ENCODE measurements around the gene SLC34A1. TPM values are rescaled to one million over a fixed set of nuclear protein-coding genes. Genes with fewer than 3 reads are reported as not detected.
A peak's percentile ranks its signal among the peaks of the same experiment; 100 is the strongest.

Gene SLC34A1
- total and polyA plus RNA-seq, 4 donors = 0.23 to 1.0 (median 0.47) TPM

DNA sequence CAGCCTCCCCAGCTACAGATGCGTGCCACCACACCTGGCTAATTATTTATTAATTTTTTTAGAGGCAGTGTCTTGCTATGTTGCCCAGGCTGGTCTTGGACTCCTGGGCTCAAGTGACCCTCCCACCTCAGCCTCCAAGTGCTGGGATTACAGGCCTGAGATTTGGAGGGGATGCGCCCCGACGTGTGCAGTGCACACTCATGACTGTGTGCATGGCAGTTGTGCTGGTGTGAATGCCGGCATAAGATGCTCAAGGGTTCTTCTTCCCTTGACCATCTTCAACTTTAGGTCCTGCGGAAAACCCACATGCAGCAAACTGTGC is 3.5 kb upstream of the SLC34A1 start:
- no peak overlapping the region for H3K27ac ChIP-seq (ENCODE audit: low read depth in 1 of 2, low read length in 2 of 2)
- no peak for DNase-seq (ENCODE audit: low spot score)
- peaks cover 14 to 46% (median 27%) of the 10 kb centered on the region in 4 donors for H3K4me1 ChIP-seq (ENCODE audit: control insufficient read depth in 4 of 4, insufficient read depth in 4 of 4, low read length in 3 of 4)
- no peak for TF ChIP-seq TAF1 (conservative IDR thresholded peaks at IDR 0.05)
- TF ChIP-seq RAD21 (IDR thresholded peaks at IDR 0.05) = no peak
- TF ChIP-seq, protein P1, sequence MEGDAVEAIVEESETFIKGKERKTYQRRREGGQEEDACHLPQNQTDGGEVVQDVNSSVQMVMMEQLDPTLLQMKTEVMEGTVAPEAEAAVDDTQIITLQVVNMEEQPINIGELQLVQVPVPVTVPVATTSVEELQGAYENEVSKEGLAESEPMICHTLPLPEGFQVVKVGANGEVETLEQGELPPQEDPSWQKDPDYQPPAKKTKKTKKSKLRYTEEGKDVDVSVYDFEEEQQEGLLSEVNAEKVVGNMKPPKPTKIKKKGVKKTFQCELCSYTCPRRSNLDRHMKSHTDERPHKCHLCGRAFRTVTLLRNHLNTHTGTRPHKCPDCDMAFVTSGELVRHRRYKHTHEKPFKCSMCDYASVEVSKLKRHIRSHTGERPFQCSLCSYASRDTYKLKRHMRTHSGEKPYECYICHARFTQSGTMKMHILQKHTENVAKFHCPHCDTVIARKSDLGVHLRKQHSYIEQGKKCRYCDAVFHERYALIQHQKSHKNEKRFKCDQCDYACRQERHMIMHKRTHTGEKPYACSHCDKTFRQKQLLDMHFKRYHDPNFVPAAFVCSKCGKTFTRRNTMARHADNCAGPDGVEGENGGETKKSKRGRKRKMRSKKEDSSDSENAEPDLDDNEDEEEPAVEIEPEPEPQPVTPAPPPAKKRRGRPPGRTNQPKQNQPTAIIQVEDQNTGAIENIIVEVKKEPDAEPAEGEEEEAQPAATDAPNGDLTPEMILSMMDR (IDR thresholded peaks at IDR 0.05; ENCODE audit: low read depth, low read length, missing input control) = no peak
- TF ChIP-seq, protein P2, sequence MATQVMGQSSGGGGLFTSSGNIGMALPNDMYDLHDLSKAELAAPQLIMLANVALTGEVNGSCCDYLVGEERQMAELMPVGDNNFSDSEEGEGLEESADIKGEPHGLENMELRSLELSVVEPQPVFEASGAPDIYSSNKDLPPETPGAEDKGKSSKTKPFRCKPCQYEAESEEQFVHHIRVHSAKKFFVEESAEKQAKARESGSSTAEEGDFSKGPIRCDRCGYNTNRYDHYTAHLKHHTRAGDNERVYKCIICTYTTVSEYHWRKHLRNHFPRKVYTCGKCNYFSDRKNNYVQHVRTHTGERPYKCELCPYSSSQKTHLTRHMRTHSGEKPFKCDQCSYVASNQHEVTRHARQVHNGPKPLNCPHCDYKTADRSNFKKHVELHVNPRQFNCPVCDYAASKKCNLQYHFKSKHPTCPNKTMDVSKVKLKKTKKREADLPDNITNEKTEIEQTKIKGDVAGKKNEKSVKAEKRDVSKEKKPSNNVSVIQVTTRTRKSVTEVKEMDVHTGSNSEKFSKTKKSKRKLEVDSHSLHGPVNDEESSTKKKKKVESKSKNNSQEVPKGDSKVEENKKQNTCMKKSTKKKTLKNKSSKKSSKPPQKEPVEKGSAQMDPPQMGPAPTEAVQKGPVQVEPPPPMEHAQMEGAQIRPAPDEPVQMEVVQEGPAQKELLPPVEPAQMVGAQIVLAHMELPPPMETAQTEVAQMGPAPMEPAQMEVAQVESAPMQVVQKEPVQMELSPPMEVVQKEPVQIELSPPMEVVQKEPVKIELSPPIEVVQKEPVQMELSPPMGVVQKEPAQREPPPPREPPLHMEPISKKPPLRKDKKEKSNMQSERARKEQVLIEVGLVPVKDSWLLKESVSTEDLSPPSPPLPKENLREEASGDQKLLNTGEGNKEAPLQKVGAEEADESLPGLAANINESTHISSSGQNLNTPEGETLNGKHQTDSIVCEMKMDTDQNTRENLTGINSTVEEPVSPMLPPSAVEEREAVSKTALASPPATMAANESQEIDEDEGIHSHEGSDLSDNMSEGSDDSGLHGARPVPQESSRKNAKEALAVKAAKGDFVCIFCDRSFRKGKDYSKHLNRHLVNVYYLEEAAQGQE (IDR thresholded peaks at IDR 0.05) = no peak
- TF ChIP-seq HNF4G (IDR thresholded peaks at IDR 0.05) = no peak
- no peak for TF ChIP-seq GABPA (IDR thresholded peaks at IDR 0.05 in 1 of 2, conservative IDR thresholded peaks at IDR 0.05 in 1 of 2)
- no peak for TF ChIP-seq SP1 (IDR thresholded peaks at IDR 0.05)
- TF ChIP-seq HNF4A (conservative IDR thresholded peaks at IDR 0.05) = no peak
- no peak for TF ChIP-seq NR2F2 (IDR thresholded peaks at IDR 0.05)
- no peak for TF ChIP-seq FOXA2 (IDR thresholded peaks at IDR 0.05)
- TF ChIP-seq, protein P3, sequence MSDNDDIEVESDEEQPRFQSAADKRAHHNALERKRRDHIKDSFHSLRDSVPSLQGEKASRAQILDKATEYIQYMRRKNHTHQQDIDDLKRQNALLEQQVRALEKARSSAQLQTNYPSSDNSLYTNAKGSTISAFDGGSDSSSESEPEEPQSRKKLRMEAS (IDR thresholded peaks at IDR 0.05) = no peak
- TF ChIP-seq, protein P4, sequence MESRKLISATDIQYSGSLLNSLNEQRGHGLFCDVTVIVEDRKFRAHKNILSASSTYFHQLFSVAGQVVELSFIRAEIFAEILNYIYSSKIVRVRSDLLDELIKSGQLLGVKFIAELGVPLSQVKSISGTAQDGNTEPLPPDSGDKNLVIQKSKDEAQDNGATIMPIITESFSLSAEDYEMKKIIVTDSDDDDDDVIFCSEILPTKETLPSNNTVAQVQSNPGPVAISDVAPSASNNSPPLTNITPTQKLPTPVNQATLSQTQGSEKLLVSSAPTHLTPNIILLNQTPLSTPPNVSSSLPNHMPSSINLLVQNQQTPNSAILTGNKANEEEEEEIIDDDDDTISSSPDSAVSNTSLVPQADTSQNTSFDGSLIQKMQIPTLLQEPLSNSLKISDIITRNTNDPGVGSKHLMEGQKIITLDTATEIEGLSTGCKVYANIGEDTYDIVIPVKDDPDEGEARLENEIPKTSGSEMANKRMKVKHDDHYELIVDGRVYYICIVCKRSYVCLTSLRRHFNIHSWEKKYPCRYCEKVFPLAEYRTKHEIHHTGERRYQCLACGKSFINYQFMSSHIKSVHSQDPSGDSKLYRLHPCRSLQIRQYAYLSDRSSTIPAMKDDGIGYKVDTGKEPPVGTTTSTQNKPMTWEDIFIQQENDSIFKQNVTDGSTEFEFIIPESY (IDR thresholded peaks at IDR 0.05) = no peak
- H3K9me3 ChIP-seq (ENCODE audit: control insufficient read depth in 4 of 4, low read length in 3 of 4) = no peaks in the 10 kb centered on the region
- no peaks in the 10 kb centered on the region for H3K36me3 ChIP-seq (ENCODE audit: control insufficient read depth in 4 of 4, insufficient read depth in 3 of 4, low read depth in 1 of 4, low read length in 3 of 4)
- H3K27me3 ChIP-seq (ENCODE audit: control insufficient read depth in 4 of 4, insufficient read depth in 4 of 4, low read length in 3 of 4) = no peaks in the 10 kb centered on the region
- H3K4me3 ChIP-seq (ENCODE audit: low read depth in 1 of 3, low read length in 3 of 3) = no peak overlapping the region
- WGBS = 97% methylated on average over 6 of the region's 6 CpGs
- no peak overlapping the region for H3K9ac ChIP-seq (ENCODE audit: low read depth in 1 of 2, low read length in 2 of 2)

DNA sequence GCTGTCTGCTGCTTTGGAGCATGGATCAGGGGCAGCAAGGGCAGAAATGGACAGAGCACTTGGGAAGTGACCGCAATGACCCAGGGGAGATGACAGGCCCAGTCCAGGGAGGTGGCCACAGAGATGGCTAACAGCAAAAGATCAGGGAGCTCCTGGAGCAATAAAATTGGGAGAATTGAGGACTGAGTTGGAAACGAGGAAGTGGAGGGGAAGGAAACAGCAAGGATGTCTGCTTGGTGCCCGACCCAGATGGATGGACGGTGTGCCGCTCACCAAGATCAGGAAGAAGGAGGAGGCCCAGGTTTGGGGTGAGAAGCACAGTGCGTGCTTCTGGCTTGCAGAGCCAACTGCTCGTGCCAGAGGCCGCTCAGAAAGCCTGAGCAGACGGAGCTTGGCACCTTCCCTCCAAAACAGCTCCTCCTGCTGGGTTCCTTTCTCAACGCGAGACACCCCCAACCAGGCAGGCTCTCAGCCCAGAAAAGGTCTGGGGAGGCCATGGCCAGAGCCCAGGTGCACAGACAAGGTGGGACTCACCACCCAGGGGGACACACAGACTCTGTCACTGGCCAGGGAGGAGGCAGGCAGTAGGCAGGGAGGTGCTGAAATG is 1.7 kb upstream of the SLC34A1 start:
- no peak for DNase-seq (ENCODE audit: low spot score)
- no peaks in the 10 kb centered on the region for H3K27me3 ChIP-seq (ENCODE audit: control insufficient read depth in 4 of 4, insufficient read depth in 4 of 4, low read length in 3 of 4)
- WGBS = 26% methylated on average over 11 of the region's 11 CpGs
- no peak overlapping the region for H3K4me3 ChIP-seq (ENCODE audit: low read depth in 1 of 3, low read length in 3 of 3)
- H3K9ac ChIP-seq (ENCODE audit: low read depth in 1 of 2, low read length in 2 of 2) = no peak overlapping the region
- H3K27ac ChIP-seq (ENCODE audit: low read depth in 1 of 2, low read length in 2 of 2) = no peak overlapping the region
- H3K9me3 ChIP-seq (ENCODE audit: control insufficient read depth in 4 of 4, low read length in 3 of 4) = no peaks in the 10 kb centered on the region
- no peaks in the 10 kb centered on the region for H3K36me3 ChIP-seq (ENCODE audit: control insufficient read depth in 4 of 4, insufficient read depth in 3 of 4, low read depth in 1 of 4, low read length in 3 of 4)
- H3K4me1 ChIP-seq (ENCODE audit: control insufficient read depth in 4 of 4, insufficient read depth in 4 of 4, low read length in 3 of 4) = peaks cover 8 to 34% (median 20%) of the 10 kb centered on the region in 4 donors
- no peak for TF ChIP-seq NR2F2 (IDR thresholded peaks at IDR 0.05)
- no peak for TF ChIP-seq FOXA1 (IDR thresholded peaks at IDR 0.05)
- TF ChIP-seq RAD21 (IDR thresholded peaks at IDR 0.05) = peak; percentile 71 to 80
- TF ChIP-seq, protein P3 (IDR thresholded peaks at IDR 0.05) = no peak
- TF ChIP-seq, protein P2 (IDR thresholded peaks at IDR 0.05) = peak; percentile 14
- no peak for TF ChIP-seq EGR1 (IDR thresholded peaks at IDR 0.05; ENCODE audit: low read depth in 2 of 2)
- no peak for TF ChIP-seq TAF1 (conservative IDR thresholded peaks at IDR 0.05)
- TF ChIP-seq, protein P1 (IDR thresholded peaks at IDR 0.05; ENCODE audit: low read depth, low read length, missing input control) = peak; percentile 38
- no peak for TF ChIP-seq GABPA (IDR thresholded peaks at IDR 0.05 in 1 of 2, conservative IDR thresholded peaks at IDR 0.05 in 1 of 2)
- TF ChIP-seq HNF4G (IDR thresholded peaks at IDR 0.05) = no peak
- no peak for TF ChIP-seq HNF4A (conservative IDR thresholded peaks at IDR 0.05)
- no peak for TF ChIP-seq FOXA2 (IDR thresholded peaks at IDR 0.05)
- TF ChIP-seq, protein P5, sequence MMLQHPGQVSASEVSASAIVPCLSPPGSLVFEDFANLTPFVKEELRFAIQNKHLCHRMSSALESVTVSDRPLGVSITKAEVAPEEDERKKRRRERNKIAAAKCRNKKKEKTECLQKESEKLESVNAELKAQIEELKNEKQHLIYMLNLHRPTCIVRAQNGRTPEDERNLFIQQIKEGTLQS (IDR thresholded peaks at IDR 0.05) = no peak
- no peak for TF ChIP-seq SP1 (IDR thresholded peaks at IDR 0.05)
